Breast epithelium (tissue), 3 donors: ENCODE data around the gene RELB. TPM values are rescaled to one million over a fixed set of nuclear protein-coding genes. Genes with fewer than 3 reads are reported as not detected.

Source experiments
- total RNA-seq, 3 donors: library from RNA; depleted of rRNA; stranded (reverse); fragments of >200 nt; gene quantifications; one replicate each; pipeline ENCODE4 v1.1.0, GENCODE V29; 2016

RELB gene
- total RNA-seq, 3 donors from 2014 or later, result 5.8 to 12.5 (median 8.2) TPM

Other genes with a start within 250 kb of the RELB start
- 10 to 100 TPM in 2 of 3 donors, not detected in 1; 15.7 to 18.1 TPM for gene CBLC, start 223.6 kb upstream of the RELB start, total RNA-seq
- gene BCAM, start 192.4 kb upstream of the RELB start, total RNA-seq, result 100 to 1,000 TPM in 1 of 3 donors, 10 to 100 TPM in 2; 17.1 to 102 (median 75.4) TPM
- gene NECTIN2, start 155.2 kb upstream of the RELB start, total RNA-seq, result 100 to 1,000 TPM in 1 of 3 donors, 10 to 100 TPM in 2; 28.0 to 114 (median 86.6) TPM
- gene TOMM40, start 110.2 kb upstream of the RELB start, total RNA-seq, result 10 to 100 TPM; 32.9 to 48.2 (median 39.7) TPM
- gene APOE, start 95.7 kb upstream of the RELB start, total RNA-seq, result 1,000 to 10,000 TPM in 2 of 3 donors, 100 to 1,000 TPM in 1; 439 to 1,162 (median 1,092) TPM
- gene APOC1, start 86.9 kb upstream of the RELB start, total RNA-seq, result 100 to 1,000 TPM in 1 of 3 donors, 10 to 100 TPM in 2; 59.0 to 285 (median 78.7) TPM
- not detected for gene APOC4, start 59.2 kb upstream of the RELB start, total RNA-seq
- gene APOC2, start 55.4 kb upstream of the RELB start, total RNA-seq, result 10 to 100 TPM in 1 of 3 donors, under 1 TPM in 1, not detected in 1; 0.48 to 10.7 TPM
- gene CLPTM1, start 46.1 kb upstream of the RELB start, total RNA-seq, result 10 to 100 TPM; 42.0 to 70.5 (median 60.2) TPM
- 10 to 100 TPM; 49.9 to 80.3 (median 57.0) TPM for gene CLASRP, start 37.6 kb downstream of the RELB start, total RNA-seq
- gene ZNF296, start 75.0 kb downstream of the RELB start, total RNA-seq, result 1 to 10 TPM in 2 of 3 donors, under 1 TPM in 1; 0.98 to 1.9 (median 1.3) TPM
- gene GEMIN7, start 77.8 kb downstream of the RELB start, total RNA-seq, result 10 to 100 TPM; 21.3 to 35.1 (median 22.1) TPM
- gene PPP1R37, start 91.7 kb downstream of the RELB start, total RNA-seq, result 10 to 100 TPM; 18.6 to 50.8 (median 33.8) TPM
- gene NKPD1, start 159.5 kb downstream of the RELB start, total RNA-seq, result 1 to 10 TPM in 2 of 3 donors, under 1 TPM in 1; 0.16 to 1.3 (median 1.0) TPM
- gene TRAPPC6A, start 176.8 kb downstream of the RELB start, total RNA-seq, result 10 to 100 TPM; 29.5 to 54.4 (median 34.7) TPM
- gene BLOC1S3, start 177.3 kb downstream of the RELB start, total RNA-seq, result 10 to 100 TPM; 10.2 to 13.0 (median 10.6) TPM
- 1 to 10 TPM in 1 of 3 donors, under 1 TPM in 2; 0.44 to 2.3 (median 0.64) TPM for gene EXOC3L2, start 243.9 kb downstream of the RELB start, total RNA-seq
- 10 to 100 TPM; 11.0 to 20.0 (median 19.2) TPM for gene MARK4, start 249.8 kb downstream of the RELB start, total RNA-seq